Measurements from ENCODE around the gene TSPAN1. TPM values are rescaled to one million over a fixed set of nuclear protein-coding genes. Genes with fewer than 3 reads are reported as not detected.

TSPAN1 gene
- total RNA-seq, 4 donors from 2014 or later: 4.1 to 62.8 (median 29.1) TPM

DNA sequence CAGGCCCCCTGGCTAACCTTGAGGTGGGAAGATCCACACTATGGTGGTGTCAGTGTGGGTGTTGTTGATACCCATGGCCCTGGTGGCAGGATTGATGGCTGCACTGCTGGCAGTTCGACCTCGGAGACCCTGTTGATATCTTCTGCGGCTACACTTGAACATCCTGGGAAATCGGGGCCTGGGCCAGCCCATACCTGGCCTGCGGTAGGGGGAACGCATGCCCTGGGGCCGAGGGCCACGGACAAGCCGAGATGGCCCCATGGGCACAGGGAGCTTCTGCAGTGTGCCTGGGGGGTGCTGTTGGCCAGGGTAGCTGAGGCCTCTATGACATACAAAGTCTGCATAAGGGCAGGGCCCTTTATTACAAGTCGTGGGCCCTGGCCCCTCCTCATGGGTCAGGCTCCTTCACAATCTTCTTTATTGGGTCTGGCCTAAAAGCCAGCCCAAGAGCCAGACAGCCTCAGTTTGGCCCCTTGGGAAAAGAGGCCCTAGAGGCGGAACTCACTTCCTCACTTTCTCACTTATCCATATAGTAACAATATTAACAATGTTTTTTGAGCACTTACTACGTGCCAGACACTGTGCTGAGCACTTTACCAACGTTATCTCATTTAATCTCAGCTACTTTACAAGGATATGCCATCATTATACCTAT, 1.5 kb downstream of the TSPAN1 start, which contains the start of gene P3R3URF:
Gene P3R3URF (minus strand): TSS at position 278 of the 655 bp plus-strand sequence. CDS start 17 bp downstream, at position 261.
- Histone ChIP-seq H3K27me3 (no peaks in the 10 kb centered on the region), H3K9me3 (no peaks in the 10 kb centered on the region), H3K36me3 (no peaks in the 10 kb centered on the region), H3K4me1 (no peaks in the 10 kb centered on the region), H3K4me3 (no peak within 1 kb of the TSS), H3K27ac (peak within 1 kb of the TSS; percentile 50 to 65)
- intact Hi-C loops (cut with DNase I; ENCODE audit: low total_unique reads): loop anchor here (10.0 kb wide), 1 partner anchor 622 kb away; the partner anchor contains the start of gene AKR1A1
- DNase-seq: no peak
- no peak for TF ChIP-seq POLR2A (IDR thresholded peaks at IDR 0.05)
- TF ChIP-seq, protein P1, sequence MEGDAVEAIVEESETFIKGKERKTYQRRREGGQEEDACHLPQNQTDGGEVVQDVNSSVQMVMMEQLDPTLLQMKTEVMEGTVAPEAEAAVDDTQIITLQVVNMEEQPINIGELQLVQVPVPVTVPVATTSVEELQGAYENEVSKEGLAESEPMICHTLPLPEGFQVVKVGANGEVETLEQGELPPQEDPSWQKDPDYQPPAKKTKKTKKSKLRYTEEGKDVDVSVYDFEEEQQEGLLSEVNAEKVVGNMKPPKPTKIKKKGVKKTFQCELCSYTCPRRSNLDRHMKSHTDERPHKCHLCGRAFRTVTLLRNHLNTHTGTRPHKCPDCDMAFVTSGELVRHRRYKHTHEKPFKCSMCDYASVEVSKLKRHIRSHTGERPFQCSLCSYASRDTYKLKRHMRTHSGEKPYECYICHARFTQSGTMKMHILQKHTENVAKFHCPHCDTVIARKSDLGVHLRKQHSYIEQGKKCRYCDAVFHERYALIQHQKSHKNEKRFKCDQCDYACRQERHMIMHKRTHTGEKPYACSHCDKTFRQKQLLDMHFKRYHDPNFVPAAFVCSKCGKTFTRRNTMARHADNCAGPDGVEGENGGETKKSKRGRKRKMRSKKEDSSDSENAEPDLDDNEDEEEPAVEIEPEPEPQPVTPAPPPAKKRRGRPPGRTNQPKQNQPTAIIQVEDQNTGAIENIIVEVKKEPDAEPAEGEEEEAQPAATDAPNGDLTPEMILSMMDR (IDR thresholded peaks at IDR 0.05): no peak

DNA sequence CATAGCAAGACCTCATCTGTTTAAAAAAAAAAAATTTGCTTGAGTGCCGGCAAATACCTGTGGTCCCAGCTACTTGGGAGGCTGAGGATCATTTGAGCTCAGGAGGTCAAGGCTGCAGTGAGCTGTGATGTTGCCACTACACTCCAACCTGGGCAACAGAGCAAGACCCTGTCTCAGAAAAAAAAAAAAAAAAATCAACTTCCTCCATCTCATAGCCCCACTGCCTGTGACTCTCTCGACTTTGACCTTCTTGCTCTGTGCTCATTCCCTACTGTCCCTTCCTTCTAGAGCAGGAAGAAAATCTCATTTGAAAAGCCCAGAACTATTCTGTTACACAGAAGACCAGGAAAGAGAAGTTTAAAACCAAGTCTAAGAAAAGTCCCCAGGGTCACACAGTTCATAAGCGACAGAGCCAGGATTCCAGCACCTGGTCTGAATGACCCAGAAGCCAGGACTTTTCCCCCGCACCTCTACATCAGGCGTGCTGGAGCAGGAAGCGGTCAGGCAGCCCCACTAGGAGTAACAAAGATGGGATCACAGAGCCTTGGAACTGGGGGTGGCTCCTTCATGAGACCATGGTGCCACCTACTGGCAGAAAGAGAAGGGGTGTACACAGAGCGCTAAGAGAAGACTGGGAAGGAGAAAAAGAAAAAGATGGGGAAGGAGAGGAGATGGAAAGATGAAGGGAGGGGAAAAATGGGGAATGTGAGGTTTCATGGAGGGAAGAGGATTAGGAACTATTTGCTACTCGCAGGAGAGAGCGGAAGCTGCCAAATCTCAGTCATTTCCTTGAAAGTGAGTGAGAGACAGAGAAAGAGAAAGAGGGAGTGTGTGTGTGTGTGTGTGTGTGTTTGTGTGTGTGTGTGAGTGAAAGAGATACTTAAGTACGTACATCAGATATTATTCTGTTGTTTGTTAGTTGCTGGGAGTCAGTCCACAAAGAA, 4.5 kb downstream of the TSPAN1 start:
- no peak for TF ChIP-seq POLR2A (IDR thresholded peaks at IDR 0.05)
- TF ChIP-seq, protein P1 (IDR thresholded peaks at IDR 0.05): peak; percentile 85 to 96 (median 92)
- DNase-seq: peak; percentile 75 to 87
- Histone ChIP-seq H3K36me3 (no peaks in the 10 kb centered on the region), H3K4me1 (no peaks in the 10 kb centered on the region), H3K27me3 (no peaks in the 10 kb centered on the region), H3K27ac (peak overlapping the region; percentile 19 to 31), H3K4me3 (no peak overlapping the region), H3K9me3 (no peaks in the 10 kb centered on the region)
- intact Hi-C loops (cut with DNase I; ENCODE audit: low total_unique reads): loop anchor here (2.0 to 10.0 kb wide), 2 partner anchors 143 to 625 kb away; partner anchors contain the start of gene AKR1A1

DNA sequence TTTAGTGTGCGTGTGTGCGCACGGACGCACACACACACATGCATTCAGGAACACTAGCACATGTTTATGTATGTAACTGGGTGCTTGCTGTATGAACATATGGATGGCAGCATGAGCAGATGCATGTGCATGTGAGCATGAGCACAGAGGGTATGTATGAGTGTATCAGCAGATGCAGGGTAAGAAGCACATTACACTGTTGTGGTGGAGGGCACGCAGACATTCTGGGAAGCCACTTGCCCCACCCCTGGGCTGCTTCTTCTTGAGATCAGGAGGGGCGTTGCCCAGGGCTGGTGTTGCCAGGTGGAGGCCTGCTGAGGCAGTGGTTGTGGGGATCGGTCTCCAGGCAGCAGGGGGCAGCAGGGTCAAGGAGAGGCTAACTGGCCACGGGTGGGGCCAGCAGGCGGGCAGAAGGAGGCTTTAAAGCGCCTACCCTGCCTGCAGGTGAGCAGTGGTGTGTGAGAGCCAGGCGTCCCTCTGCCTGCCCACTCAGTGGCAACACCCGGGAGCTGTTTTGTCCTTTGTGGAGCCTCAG, 5.3 kb downstream of the TSPAN1 start:
- intact Hi-C loops (cut with DNase I; ENCODE audit: low total_unique reads): no loop called here
- Histone ChIP-seq H3K4me3 (no peak overlapping the region), H3K4me1 (no peaks in the 10 kb centered on the region), H3K27me3 (no peaks in the 10 kb centered on the region), H3K9me3 (no peaks in the 10 kb centered on the region), H3K36me3 (no peaks in the 10 kb centered on the region), H3K27ac (peak overlapping the region in 1 of 2 donors; percentile 58)
- TF ChIP-seq, protein P1 (IDR thresholded peaks at IDR 0.05): peak in 1 of 4 experiments; percentile 21
- no peak for TF ChIP-seq POLR2A (IDR thresholded peaks at IDR 0.05)
- DNase-seq: no peak

DNA sequence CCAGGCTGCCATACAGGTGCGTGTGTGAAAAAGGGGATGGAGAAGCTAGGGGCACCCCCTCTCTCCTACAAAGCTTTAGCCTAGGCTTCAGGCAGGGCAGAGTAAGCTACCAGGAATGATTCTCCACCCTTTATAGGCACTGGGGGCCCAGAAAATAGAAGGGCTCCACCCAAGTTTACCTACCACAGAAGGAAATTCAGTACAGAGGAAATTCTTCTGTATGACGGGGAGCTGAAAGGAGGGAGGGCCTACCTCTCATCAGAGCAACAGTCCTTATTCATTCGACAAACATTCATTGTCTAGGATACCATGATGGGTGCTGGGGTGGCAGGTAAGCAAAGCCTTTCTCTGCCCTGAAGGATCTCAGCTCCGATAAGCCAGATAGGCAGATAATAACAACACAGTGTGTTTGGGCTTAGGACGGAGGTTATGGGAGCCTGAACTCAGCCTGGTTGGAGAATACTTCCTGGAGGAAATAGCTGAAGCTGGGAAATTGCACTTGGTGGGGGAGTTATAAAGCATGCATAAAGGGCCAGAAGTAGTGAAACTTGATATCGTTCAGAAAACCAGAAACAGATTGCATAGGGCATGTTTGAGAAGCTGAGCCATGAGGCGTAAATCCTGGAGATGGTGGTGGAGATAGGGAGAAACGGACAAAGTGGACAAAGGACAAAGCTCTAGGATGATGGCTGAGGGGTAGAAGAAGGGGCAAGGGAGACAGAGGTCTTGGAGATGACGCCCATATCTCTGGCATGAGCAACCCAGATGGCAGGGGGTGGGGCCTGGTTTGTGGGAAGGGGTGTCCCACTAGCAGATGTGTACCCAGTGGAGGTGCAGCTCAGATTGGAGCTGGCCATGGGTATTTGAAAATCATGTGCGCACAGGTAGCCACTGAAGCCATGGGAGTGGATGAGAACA, 6.7 kb downstream of the TSPAN1 start:
- Histone ChIP-seq H3K4me3 (no peak overlapping the region), H3K9me3 (no peaks in the 10 kb centered on the region), H3K27me3 (no peaks in the 10 kb centered on the region), H3K36me3 (no peaks in the 10 kb centered on the region), H3K27ac (peak overlapping the region in 1 of 2 donors; percentile 58), H3K4me1 (no peaks in the 10 kb centered on the region)
- intact Hi-C loops (cut with DNase I; ENCODE audit: low total_unique reads): no loop called here
- DNase-seq: no peak
- TF ChIP-seq, protein P1 (IDR thresholded peaks at IDR 0.05): no peak
- no peak for TF ChIP-seq POLR2A (IDR thresholded peaks at IDR 0.05)

Measured in uterus (tissue), 4 donors.